Measurements from ENCODE around the gene ARHGAP31.

DNA sequence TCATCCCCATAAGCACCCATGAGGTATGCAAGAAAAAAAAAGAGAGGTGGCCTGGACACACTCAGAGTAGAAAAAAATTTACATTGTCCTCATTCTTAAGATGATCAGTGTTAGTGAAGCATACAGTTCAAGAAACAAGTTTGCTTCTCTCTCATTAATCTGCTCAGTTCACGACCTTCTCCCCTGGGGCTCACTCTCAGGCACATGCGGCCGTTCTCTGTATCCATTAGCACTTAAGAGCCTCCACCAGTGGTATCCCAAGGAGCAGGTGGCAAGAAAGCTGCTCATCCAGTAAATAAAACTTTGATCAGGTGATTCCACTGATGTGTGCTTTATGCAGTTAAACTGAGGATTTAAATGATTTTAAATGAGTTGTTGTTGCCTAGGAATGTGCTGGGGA is 57.4 kb downstream of the ARHGAP31 start:
- TF ChIP-seq, protein P1, sequence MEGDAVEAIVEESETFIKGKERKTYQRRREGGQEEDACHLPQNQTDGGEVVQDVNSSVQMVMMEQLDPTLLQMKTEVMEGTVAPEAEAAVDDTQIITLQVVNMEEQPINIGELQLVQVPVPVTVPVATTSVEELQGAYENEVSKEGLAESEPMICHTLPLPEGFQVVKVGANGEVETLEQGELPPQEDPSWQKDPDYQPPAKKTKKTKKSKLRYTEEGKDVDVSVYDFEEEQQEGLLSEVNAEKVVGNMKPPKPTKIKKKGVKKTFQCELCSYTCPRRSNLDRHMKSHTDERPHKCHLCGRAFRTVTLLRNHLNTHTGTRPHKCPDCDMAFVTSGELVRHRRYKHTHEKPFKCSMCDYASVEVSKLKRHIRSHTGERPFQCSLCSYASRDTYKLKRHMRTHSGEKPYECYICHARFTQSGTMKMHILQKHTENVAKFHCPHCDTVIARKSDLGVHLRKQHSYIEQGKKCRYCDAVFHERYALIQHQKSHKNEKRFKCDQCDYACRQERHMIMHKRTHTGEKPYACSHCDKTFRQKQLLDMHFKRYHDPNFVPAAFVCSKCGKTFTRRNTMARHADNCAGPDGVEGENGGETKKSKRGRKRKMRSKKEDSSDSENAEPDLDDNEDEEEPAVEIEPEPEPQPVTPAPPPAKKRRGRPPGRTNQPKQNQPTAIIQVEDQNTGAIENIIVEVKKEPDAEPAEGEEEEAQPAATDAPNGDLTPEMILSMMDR (IDR thresholded peaks at IDR 0.05) = no peak
- TF ChIP-seq EP300 (IDR thresholded peaks at IDR 0.05) = no peak

Data from tibial nerve (tissue), 4 donors.